HepG2 (cell line): Measurements from ENCODE around the gene INTS2. TPM values are rescaled to one million over a fixed set of nuclear protein-coding genes. Genes with fewer than 3 reads are reported as not detected.

Source experiments
- GZF1 ChIP-seq: sonication (generic); formaldehyde crosslinking; IDR thresholded peaks from 2 replicates; pipeline ENCODE4 v1.5.1; 2020; ENCODE audit warnings: mild to moderate bottlenecking, missing genetic modification reagents
- LRRFIP1 ChIP-seq: sonication (generic); formaldehyde crosslinking; conservative IDR thresholded peaks from 2 replicates; pipeline ENCODE4 v1.4.0; 2020; ENCODE audit warnings: missing genetic modification reagents
- ZBTB25 ChIP-seq: IDR thresholded peaks from 2 replicates; pipeline ENCODE4 v1.6.1; 2018; ENCODE audit warnings: missing genetic modification reagents
- ZSCAN20 ChIP-seq: sonication (generic); formaldehyde crosslinking; IDR thresholded peaks from 2 replicates; pipeline ENCODE4 v1.4.0; 2020; ENCODE audit warnings: missing genetic modification reagents, mild to moderate bottlenecking, borderline replicate concordance
- polyA plus RNA-seq, 8 experiments: library from polyadenylated mRNA; depleted of rRNA in 3 of 8; stranded (reverse) in 7 of 8; unstranded in 1 of 8; fragments of >200 nt; fragmentation: Illumina TruSeq in 4 of 8; extraction: Trizol in 4 of 8; gene quantifications; 2 replicates each; pipeline versions ENCODE4 v1.2.1 to v1.2.3, GENCODE V29; 2011 to 2016; ENCODE audit warnings: low read depth in 4 of 8, missing spikeins in 1 of 8, mixed read lengths in 1 of 8; ENCODE audit not compliant: insufficient read depth in 1 of 8
- total RNA-seq, 5 experiments: library from RNA; depleted of rRNA; stranded (reverse); fragments of >200 nt; fragmentation: Illumina TruSeq; extraction: Trizol; gene quantifications; 2 replicates each; pipeline ENCODE4 v1.2.3, GENCODE V29; 2016; ENCODE audit warnings: low read depth in 1 of 5
- TF ChIP-seq, protein P1 (sequence below): IDR thresholded peaks from 2 replicates; pipeline ENCODE4 v1.6.1; 2012; ENCODE audit warnings: inconsistent platforms
- TF ChIP-seq, protein P2 (sequence below): IDR thresholded peaks from 2 replicates; pipeline ENCODE4 v1.6.1; 2016; ENCODE audit warnings: missing genetic modification reagents, missing compliant biosample characterization

INTS2 gene
- total and polyA plus RNA-seq, 2 of the 13 experiments (the other 11 are each of a cell fraction or from before 2014, with no cell fraction given), result 20.5 to 30.2 TPM

- TF ChIP-seq ZSCAN20 (CRISPR knock-in tag) (no peak), LRRFIP1 (no peak), ZBTB25 (0 out of 2 replicates have a peak, but pooled peaks have one; percentile 40), GZF1 (CRISPR knock-in tag) (no peak)
- TF ChIP-seq, protein P1, sequence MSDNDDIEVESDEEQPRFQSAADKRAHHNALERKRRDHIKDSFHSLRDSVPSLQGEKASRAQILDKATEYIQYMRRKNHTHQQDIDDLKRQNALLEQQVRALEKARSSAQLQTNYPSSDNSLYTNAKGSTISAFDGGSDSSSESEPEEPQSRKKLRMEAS, result no peak
- TF ChIP-seq, protein P2, sequence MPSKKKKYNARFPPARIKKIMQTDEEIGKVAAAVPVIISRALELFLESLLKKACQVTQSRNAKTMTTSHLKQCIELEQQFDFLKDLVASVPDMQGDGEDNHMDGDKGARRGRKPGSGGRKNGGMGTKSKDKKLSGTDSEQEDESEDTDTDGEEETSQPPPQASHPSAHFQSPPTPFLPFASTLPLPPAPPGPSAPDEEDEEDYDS (CRISPR knock-in tag), result no peak
Observed at GRCh38 chr17:61837175-61838051, 90.4 kb downstream of the INTS2 start (continued).
